Measurements from ENCODE around the gene MYO18A. TPM values are rescaled to one million over a fixed set of nuclear protein-coding genes. Genes with fewer than 3 reads are reported as not detected.

The MYO18A gene
- total RNA-seq, 1 donor from 2014 or later = 167 TPM

- DNase-seq (ENCODE audit: low read depth) = no peak
Observed at GRCh38 chr17:29165800-29166506, 14.2 kb downstream of the MYO18A start.

GRCh38 chr17:29165261-29165660 lies 14.9 kb downstream of the MYO18A start:
- DNase-seq (ENCODE audit: low read depth) = no peak

GRCh38 chr17:29163563-29163962 lies 16.6 kb downstream of the MYO18A start:
- peak; percentile 82 for DNase-seq (ENCODE audit: low read depth)

GRCh38 chr17:29162909-29163341 lies 17.3 kb downstream of the MYO18A start:
- DNase-seq (ENCODE audit: low read depth) = peak; percentile 71

GRCh38 chr17:29162082-29162908 lies 17.9 kb downstream of the MYO18A start:
- DNase-seq (ENCODE audit: low read depth) = no peak

- DNase-seq (ENCODE audit: low read depth) = no peak
Observed at GRCh38 chr17:29160253-29160652, 19.9 kb downstream of the MYO18A start.

- no peak for DNase-seq (ENCODE audit: low read depth)
Observed at GRCh38 chr17:29159306-29159860, 20.8 kb downstream of the MYO18A start.

GRCh38 chr17:29158488-29159275 lies 21.5 kb downstream of the MYO18A start:
- DNase-seq (ENCODE audit: low read depth) = no peak

GRCh38 chr17:29158096-29158487 lies 22.1 kb downstream of the MYO18A start:
- no peak for DNase-seq (ENCODE audit: low read depth)

- DNase-seq (ENCODE audit: low read depth) = no peak
Observed at GRCh38 chr17:29157310-29157709, 22.9 kb downstream of the MYO18A start.

GRCh38 chr17:29156781-29157180 lies 23.4 kb downstream of the MYO18A start:
- DNase-seq (ENCODE audit: low read depth) = no peak

- DNase-seq (ENCODE audit: low read depth) = no peak
Observed at GRCh38 chr17:29155966-29156338, 24.2 kb downstream of the MYO18A start.

- no peak for DNase-seq (ENCODE audit: low read depth)
Observed at GRCh38 chr17:29155227-29155965, 24.8 kb downstream of the MYO18A start.

- no peak for DNase-seq (ENCODE audit: low read depth)
Observed at GRCh38 chr17:29154516-29155226, 25.5 kb downstream of the MYO18A start.

- DNase-seq (ENCODE audit: low read depth) = no peak
Observed at GRCh38 chr17:29151567-29151966, 28.6 kb downstream of the MYO18A start.

- DNase-seq (ENCODE audit: low read depth) = no peak
Observed at GRCh38 chr17:29150161-29150560, 30.0 kb downstream of the MYO18A start.

GRCh38 chr17:29149431-29150064 lies 30.6 kb downstream of the MYO18A start:
- DNase-seq (ENCODE audit: low read depth) = peak; percentile 82

GRCh38 chr17:29148790-29149430 lies 31.3 kb downstream of the MYO18A start:
- peak; percentile 94 for DNase-seq (ENCODE audit: low read depth)

- peak; percentile 75 for DNase-seq (ENCODE audit: low read depth)
Observed at GRCh38 chr17:29148257-29148789, 31.9 kb downstream of the MYO18A start.
